AG20443 (cell line): ENCODE measurements around the gene SDK1.

ENCODE experiments used
- DNase-seq: peaks from one replicate; pipeline ENCODE4 v3.0.0; 2012; ENCODE audit warnings: low spot score, mixed read lengths

The SDK1 gene

GRCh38 chr7:4022265-4022664 is 721.2 kb downstream of the SDK1 start:
- no peak for DNase-seq

- no peak for DNase-seq
These were observed 722.5 kb downstream of the SDK1 start for GRCh38 chr7:4023502-4023901.

- no peak for DNase-seq
These were observed 723.1 kb downstream of the SDK1 start for GRCh38 chr7:4024133-4024532.

GRCh38 chr7:4024806-4025205 is 723.8 kb downstream of the SDK1 start:
- no peak for DNase-seq

- no peak for DNase-seq
These were observed 724.2 kb downstream of the SDK1 start for GRCh38 chr7:4025210-4025609.

GRCh38 chr7:4025694-4026615 is 724.9 kb downstream of the SDK1 start:
- DNase-seq = no peak

- DNase-seq = no peak
These were observed 726.0 kb downstream of the SDK1 start for GRCh38 chr7:4026941-4027486.

GRCh38 chr7:4028221-4028620 is 727.2 kb downstream of the SDK1 start:
- DNase-seq = no peak

- DNase-seq = no peak
These were observed 728.9 kb downstream of the SDK1 start for GRCh38 chr7:4029941-4030340.

- DNase-seq = no peak
These were observed 729.4 kb downstream of the SDK1 start for GRCh38 chr7:4030346-4030950.

- no peak for DNase-seq
These were observed 732.9 kb downstream of the SDK1 start for GRCh38 chr7:4033996-4034395.

- no peak for DNase-seq
These were observed 736.3 kb downstream of the SDK1 start for GRCh38 chr7:4037308-4037707.

GRCh38 chr7:4037877-4038276 is 736.8 kb downstream of the SDK1 start:
- no peak for DNase-seq

- DNase-seq = no peak
These were observed 739.3 kb downstream of the SDK1 start for GRCh38 chr7:4040109-4040928.

GRCh38 chr7:4042402-4043045 is 741.5 kb downstream of the SDK1 start:
- no peak for DNase-seq

- DNase-seq = no peak
These were observed 742.9 kb downstream of the SDK1 start for GRCh38 chr7:4043988-4044387.

GRCh38 chr7:4045450-4045849 is 744.4 kb downstream of the SDK1 start:
- no peak for DNase-seq

GRCh38 chr7:4045975-4046374 is 744.9 kb downstream of the SDK1 start:
- DNase-seq = no peak

- DNase-seq = no peak
These were observed 747.3 kb downstream of the SDK1 start for GRCh38 chr7:4048336-4048735.

GRCh38 chr7:4049202-4049601 is 748.1 kb downstream of the SDK1 start:
- no peak for DNase-seq

GRCh38 chr7:4050126-4050660 is 749.1 kb downstream of the SDK1 start:
- DNase-seq = no peak

- DNase-seq = no peak
These were observed 750.6 kb downstream of the SDK1 start for GRCh38 chr7:4051696-4052095.
